Transverse colon (tissue), 4 donors: ENCODE data around the gene ENOX1.

Experiments used
- CTCF ChIP-seq, 5 experiments: fragments of 200-600 bp in 3 of 5; fragments of 450-650 bp in 2 of 5; sonication (generic) in 3 of 5; IDR thresholded peaks; 1 replicate in 2 of 5; 2 replicates in 3 of 5; pipeline ENCODE4 v1.5.1; 2016 to 2017; ENCODE audit warnings: antibody characterized with exemption in 5 of 5, inconsistent platforms in 3 of 5, mild to moderate bottlenecking in 2 of 5, moderate library complexity in 1 of 5
- EP300 ChIP-seq: sonication (generic); formaldehyde crosslinking; IDR thresholded peaks from one replicate; pipeline ENCODE4 v1.6.1; 2017; ENCODE audit warnings: antibody characterized with exemption, low read depth
- POLR2A ChIP-seq: fragments of 450-650 bp; IDR thresholded peaks from one replicate; pipeline ENCODE4 v1.6.1; 2016; ENCODE audit warnings: antibody characterized with exemption, mild to moderate bottlenecking, moderate library complexity
- POLR2AphosphoS5 ChIP-seq, 3 donors: sonication (generic); formaldehyde crosslinking; IDR thresholded peaks; one replicate each; pipeline ENCODE4 v1.6.1; 2016; ENCODE audit warnings: antibody characterized with exemption in 3 of 3

- TF ChIP-seq POLR2A: no peak
- TF ChIP-seq EP300: no peak
- no peak for TF ChIP-seq CTCF (IDR thresholded peaks at IDR 0.05)
- no peak for TF ChIP-seq POLR2AphosphoS5 (IDR thresholded peaks at IDR 0.05)
Observed at GRCh38 chr13:43776501-43777079, 10.2 kb downstream of the ENOX1 start.
